ENCODE measurements around the gene SLC2A9.

Gene SLC2A9

GRCh38 chr4:9962611-9963314 is 58.5 kb downstream of the SLC2A9 start:
- TF ChIP-seq GATA2 (IDR thresholded peaks at IDR 0.05; ENCODE audit: low read depth, low read length) (no peak), GATA3 (IDR thresholded peaks at IDR 0.05; ENCODE audit: low read depth, low read length) (no peak)

- TF ChIP-seq GATA2 (IDR thresholded peaks at IDR 0.05; ENCODE audit: low read depth, low read length), result no peak
- no peak for TF ChIP-seq GATA3 (IDR thresholded peaks at IDR 0.05; ENCODE audit: low read depth, low read length)
Measured at GRCh38 chr4:9954468-9954867, 66.8 kb downstream of the SLC2A9 start.

- no peak for TF ChIP-seq GATA3 (IDR thresholded peaks at IDR 0.05; ENCODE audit: low read depth, low read length)
Measured at GRCh38 chr4:9953089-9953488, 68.2 kb downstream of the SLC2A9 start.

- TF ChIP-seq GATA2 (IDR thresholded peaks at IDR 0.05; ENCODE audit: low read depth, low read length) (no peak), GATA3 (IDR thresholded peaks at IDR 0.05; ENCODE audit: low read depth, low read length) (no peak)
Measured at GRCh38 chr4:9952415-9952950, 68.8 kb downstream of the SLC2A9 start.

GRCh38 chr4:9949573-9949972 is 71.7 kb downstream of the SLC2A9 start:
- TF ChIP-seq GATA3 (IDR thresholded peaks at IDR 0.05; ENCODE audit: low read depth, low read length) (no peak), GATA2 (IDR thresholded peaks at IDR 0.05; ENCODE audit: low read depth, low read length) (no peak)

GRCh38 chr4:9947168-9948062 is 73.9 kb downstream of the SLC2A9 start:
- no peak for TF ChIP-seq GATA3 (IDR thresholded peaks at IDR 0.05; ENCODE audit: low read depth, low read length)
- TF ChIP-seq GATA2 (IDR thresholded peaks at IDR 0.05; ENCODE audit: low read depth, low read length), result no peak

- TF ChIP-seq GATA2 (IDR thresholded peaks at IDR 0.05; ENCODE audit: low read depth, low read length) (no peak), GATA3 (IDR thresholded peaks at IDR 0.05; ENCODE audit: low read depth, low read length) (no peak)
Measured at GRCh38 chr4:9946170-9946569, 75.1 kb downstream of the SLC2A9 start.

GRCh38 chr4:9944431-9945425 is 76.6 kb downstream of the SLC2A9 start:
- TF ChIP-seq GATA2 (IDR thresholded peaks at IDR 0.05; ENCODE audit: low read depth, low read length) (no peak), GATA3 (IDR thresholded peaks at IDR 0.05; ENCODE audit: low read depth, low read length) (no peak)

- no peak for TF ChIP-seq GATA2 (IDR thresholded peaks at IDR 0.05; ENCODE audit: low read depth, low read length)
Measured at GRCh38 chr4:9943761-9944160, 77.5 kb downstream of the SLC2A9 start.

- no peak for TF ChIP-seq GATA2 (IDR thresholded peaks at IDR 0.05; ENCODE audit: low read depth, low read length)
- TF ChIP-seq GATA3 (IDR thresholded peaks at IDR 0.05; ENCODE audit: low read depth, low read length), result no peak
Measured at GRCh38 chr4:9942921-9943600, 78.2 kb downstream of the SLC2A9 start.

- TF ChIP-seq GATA2 (IDR thresholded peaks at IDR 0.05; ENCODE audit: low read depth, low read length) (no peak), GATA3 (IDR thresholded peaks at IDR 0.05; ENCODE audit: low read depth, low read length) (no peak)
Measured at GRCh38 chr4:9942139-9942538, 79.2 kb downstream of the SLC2A9 start.

GRCh38 chr4:9940041-9940440 is 81.3 kb downstream of the SLC2A9 start:
- TF ChIP-seq GATA3 (IDR thresholded peaks at IDR 0.05; ENCODE audit: low read depth, low read length) (no peak), GATA2 (IDR thresholded peaks at IDR 0.05; ENCODE audit: low read depth, low read length) (no peak)

GRCh38 chr4:9938933-9939332 is 82.4 kb downstream of the SLC2A9 start:
- TF ChIP-seq GATA2 (IDR thresholded peaks at IDR 0.05; ENCODE audit: low read depth, low read length), result no peak
- TF ChIP-seq GATA3 (IDR thresholded peaks at IDR 0.05; ENCODE audit: low read depth, low read length), result no peak

All from SH-SY5Y (cell line).